GM18873 (cell line): ENCODE measurements around the gene URGCP.
A peak's percentile ranks its signal among the peaks of the same experiment; 100 is the strongest.
"Not testable (repeated sequence)": the region's sequence is repeated elsewhere in the genome, so short reads cannot be mapped to it uniquely, and the experiment has no call there.

Experiments
- ATAC-seq: cut with Tn5 transposase; IDR thresholded peaks from one replicate; pipeline ENCODE4 v1.9.1; 2021; ENCODE audit warnings: mild to moderate bottlenecking, moderate library complexity, moderate number of reproducible peaks; ENCODE audit not compliant: unreplicated experiment, low FRiP score

The URGCP gene

DNA sequence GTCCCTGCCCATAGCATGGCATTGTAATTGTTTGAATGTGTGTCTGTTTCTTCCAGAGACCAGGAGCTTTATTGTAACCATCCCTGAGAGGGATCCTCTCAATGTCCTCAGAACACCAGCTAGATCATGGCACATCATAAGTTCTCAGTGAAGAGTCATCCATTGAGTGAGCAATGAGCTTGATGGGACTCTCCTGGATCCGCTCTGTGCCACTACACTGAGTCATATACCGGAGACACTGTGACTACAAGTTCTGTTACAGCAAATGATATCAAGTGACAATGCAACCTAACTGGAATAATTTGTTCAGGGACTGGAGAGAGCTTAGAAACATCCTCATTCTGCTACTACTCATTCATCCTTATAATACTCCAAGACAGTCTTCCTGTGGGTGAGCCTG lies 62.1 kb downstream of the URGCP start:
- no peak for ATAC-seq

DNA sequence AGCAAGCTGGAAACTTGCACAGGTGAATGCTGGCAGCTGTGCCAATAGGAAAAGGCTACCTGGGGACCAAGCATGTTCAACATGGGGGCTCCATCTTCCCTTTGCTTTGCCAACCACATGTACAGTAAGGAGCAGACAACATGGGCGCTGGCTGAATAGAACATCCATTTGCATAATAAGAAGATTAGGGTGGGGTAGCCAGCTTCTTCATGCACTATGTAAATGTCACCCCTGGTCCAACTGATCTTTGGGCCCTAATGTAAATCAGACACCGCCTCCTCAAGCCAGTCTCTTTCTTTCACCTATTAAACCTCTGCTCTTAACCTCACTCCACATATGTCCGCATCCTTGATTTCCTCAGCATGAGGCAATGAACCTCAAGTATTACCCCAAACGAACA lies 63.1 kb downstream of the URGCP start:
- ATAC-seq, result no peak

DNA sequence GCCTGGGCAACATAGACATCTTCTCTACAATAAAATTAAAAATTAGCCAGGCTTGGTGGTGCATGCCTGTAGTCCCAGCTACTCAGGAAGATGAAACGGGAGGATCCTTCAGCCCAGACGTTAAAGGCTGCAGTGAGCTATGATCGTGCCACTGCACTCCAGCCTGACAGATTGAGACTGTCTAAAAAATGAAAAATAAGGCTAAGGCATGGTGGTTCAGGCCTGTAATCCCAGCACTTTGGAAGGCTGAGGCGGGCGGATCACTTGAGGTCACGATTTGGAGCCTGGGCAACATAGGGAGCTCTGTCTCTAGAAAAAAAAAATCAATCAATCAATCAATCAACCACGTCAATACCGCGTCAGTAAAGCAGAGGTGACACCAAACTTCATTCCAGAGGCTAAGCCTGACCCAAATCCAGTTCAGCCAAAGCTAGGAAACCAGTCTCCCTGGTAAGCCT lies 68.2 kb downstream of the URGCP start:
- ATAC-seq, result no peak

DNA sequence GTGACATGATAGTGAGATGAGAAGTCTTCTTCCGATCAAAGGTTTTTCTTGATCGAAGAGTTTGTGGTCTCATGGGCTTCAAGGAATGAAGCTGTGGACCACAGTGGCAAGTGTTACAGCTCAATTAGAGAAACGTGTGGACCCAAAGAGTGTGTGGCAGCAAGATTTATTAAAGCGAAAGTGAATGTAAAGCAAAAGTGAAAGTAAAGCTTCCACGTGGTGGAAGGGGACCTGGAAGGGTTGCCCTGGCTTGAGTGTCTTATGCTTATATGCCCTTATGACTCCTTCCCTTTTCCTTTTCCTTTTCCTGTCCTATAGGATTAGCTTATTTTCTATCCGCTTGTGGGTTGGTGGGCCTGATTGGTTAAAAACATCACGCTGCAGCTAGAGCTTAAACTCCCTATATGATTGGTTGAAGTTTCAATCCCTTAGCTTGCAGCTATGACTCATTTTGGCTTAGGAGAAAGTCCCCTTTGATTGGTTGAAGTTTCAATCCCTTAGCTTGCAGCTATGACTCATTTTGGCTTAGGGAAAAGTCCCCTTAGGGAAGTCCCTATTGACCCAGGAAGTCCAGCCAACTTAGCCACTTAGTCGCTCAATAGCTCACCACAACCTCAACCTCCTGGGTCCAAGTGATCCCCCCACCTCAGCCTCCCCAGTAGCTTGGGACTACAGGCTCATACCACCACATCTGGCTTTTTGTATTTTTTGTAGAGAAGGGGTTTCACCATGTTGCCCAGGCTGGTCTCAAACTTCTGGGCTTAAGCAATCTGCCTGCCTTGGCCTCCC lies 71.7 kb downstream of the URGCP start:
- ATAC-seq, result peak; percentile 51

DNA sequence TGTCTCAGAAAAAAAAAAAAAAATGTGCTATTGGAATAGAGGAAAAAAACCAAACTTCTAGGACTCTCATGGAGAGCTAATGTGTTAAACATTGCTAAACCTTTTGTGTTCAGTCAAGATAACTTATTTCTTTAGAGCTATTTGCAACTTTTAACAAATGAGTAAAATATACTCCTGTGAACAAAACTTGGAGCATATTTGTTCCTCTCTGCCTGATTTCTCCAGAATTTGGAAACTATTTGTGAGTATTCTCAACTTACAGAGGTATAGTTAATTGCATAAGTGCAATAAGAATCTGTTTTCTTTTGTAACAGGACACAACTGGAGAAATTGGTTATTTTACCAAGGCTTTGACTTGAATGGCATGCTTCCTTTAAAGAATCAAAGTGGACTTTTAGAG lies 75.5 kb downstream of the URGCP start:
- not testable (repeated sequence) for ATAC-seq
